NCI-H187 treated with DMSO at 0.1 percent for 48 hours (cell line): Measurements from ENCODE around the gene XKR7.

Experiments used
- DNase-seq: peaks from one replicate; lab custom pipeline; 2025; lab: John Stamatoyannopoulos, UW

Gene XKR7

DNA sequence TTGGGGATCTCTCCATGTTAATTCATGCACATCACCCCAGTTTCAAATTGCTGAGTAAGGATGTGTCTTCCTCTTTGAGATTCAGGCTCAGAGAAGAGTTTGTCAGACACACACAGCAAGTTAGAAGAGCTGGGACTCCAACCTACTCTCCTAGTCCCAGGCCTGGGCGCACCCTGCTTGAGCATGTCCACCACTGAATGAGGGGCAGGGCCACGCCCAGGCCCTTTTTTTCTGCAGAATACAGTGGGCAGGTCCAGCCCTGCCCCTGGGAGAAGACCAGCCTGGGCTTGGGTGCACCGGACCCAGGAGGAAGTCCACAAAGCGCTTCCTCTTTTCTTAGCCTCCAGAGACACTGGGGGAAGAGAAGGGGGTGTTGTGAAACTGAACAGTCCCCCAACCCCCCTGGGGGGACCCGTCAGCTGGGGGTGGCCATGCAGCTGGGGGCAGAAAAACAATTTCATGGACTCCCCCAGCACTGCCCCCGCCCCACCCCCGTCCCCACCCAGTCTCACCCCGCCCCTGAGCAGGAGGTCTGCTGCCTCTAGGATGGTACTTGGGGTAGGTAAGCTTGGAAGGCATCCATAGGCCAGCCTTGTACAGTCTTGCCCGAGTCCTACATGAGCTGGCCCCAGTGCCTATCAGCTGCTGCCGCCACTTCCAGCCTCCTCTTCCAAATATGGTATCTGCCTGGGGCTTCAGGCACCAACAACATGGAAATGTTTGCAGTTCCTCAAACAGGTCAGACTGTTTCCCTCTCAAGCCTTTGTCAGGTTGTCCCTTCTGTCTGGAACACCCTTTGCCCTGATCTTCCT, 72.4 kb downstream of the XKR7 start:
- DNase-seq = no peak

DNA sequence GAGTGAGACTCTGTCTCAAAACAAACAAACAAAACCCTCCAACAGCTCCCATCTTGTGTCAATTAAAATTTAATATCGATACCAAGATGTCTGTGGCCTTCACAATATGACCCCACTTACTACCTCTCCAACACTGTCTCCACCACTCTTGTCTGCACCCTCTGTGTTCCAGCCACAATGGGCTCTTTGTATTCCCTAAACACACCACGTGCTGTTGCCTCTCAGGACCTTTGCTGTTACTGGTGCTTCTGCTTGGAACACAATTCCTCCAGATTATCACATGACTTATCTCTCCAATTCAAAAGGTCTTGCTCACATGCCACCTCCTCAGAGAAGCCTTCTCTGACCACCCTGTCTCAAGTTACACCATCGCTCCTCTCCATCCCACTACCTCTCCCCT, 78.0 kb downstream of the XKR7 start:
- no peak for DNase-seq

DNA sequence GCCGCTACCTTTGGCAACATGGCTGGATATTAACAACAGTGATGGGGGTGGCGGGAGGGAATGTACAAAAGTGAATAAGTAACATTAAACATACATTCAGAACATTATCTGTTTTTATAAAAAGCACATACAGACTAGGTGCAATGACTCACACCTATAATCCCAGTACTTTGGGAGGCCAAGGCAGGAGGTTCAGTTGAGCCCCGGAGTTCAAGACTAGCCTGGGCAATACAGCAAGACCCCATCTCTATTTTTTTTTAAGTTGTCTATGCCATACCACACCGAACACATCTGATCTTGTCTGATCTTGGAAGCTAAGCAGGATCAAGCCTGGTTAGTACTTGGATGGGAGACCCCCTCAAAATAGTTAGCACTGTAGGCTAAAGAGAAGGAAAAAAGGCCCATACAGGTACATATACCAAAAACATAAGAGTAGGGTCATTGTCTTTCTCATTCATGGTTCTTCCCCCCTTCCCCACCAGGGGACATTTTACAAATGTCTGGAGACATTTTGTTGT, 82.4 kb downstream of the XKR7 start:
- no peak for DNase-seq

DNA sequence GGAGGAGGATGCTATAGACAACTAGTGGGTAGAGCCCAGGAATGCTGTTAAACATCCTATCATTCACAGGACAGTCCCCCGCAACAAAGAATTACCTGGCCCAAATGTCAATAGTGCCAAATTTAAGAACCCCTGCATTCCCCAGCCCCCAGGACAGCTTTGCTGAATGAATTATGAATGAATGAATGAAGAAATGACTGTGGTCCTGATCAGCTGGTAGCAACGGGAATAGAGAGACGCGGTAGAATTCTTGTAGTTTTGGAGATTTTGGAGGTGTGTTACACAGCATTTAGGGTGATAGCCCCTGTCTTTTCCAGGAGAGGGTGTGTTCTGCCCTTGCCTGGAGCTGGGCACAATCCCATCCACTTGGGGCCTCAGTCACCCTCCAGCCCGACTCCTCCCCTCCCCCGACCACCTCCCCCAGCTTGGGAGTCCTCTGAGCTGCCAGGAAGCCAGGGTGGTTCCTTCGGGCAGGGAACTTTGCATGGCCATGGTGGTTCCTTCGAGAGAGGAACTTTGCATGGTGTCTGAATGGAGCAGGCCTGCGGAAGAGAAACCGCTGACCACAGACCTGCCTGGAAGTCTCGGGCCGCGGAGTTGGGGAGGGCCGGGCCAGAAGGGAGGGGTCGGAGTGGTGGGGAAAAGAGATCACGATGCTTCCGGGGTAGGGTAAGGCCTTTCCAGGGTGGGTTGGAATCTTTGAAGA, 83.1 kb downstream of the XKR7 start:
- no peak for DNase-seq

DNA sequence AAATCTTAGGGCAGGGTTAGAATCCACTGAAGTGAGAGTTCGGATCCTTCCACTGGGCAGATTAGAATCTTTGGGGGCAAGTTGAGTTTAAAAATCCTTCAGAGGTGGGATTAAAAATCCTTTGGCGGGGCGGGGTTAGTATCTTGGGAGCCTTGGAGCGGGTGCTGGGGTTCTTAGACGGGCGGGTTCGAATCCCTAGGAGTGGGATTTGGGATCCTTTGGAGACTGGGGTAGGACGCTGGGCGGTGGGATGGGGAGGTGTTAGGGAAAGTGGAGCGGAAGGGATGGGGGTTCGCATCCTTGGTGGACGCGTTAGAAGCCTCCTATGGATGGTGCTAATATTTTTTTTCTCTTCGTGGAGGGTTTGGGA, 83.8 kb downstream of the XKR7 start:
- no peak for DNase-seq

DNA sequence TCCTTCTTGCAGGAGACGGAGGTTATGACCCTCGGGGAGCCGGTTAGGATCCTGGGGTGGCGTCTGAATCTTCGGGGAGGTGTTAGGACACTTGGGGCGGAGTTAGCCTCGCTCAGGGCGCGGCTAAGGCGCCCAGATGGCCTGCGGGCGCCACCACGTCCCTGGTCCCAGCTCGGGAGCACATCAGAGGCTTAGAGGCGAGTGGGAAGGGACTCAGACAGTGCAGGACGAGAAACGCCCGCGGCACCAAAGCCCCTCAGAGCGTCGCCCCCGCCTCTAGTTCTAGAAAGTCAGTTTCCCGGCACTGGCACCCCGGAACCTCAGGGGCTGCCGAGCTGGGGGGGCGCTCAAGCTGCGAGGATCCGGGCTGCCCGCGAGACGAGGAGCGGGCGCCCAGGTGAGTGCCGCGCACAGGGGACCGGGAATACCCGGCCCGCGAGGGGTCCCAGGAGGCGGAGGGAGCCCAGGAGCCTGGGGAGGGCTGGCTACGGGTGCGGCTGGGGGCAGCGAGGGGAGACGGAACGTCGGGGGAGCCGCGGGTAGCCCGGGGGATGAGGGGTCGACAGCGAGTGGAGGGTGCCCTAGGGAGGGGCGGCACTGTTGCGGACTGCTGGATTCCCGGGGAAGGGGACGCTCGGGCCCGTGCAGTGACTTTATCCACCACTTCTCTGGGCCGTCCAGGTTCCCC, 84.3 kb downstream of the XKR7 start, which contains the start of gene HCK:
HCK (plus strand) TSS at position 153 of the 688 bp plus-strand sequence.
- DNase-seq = no peak

DNA sequence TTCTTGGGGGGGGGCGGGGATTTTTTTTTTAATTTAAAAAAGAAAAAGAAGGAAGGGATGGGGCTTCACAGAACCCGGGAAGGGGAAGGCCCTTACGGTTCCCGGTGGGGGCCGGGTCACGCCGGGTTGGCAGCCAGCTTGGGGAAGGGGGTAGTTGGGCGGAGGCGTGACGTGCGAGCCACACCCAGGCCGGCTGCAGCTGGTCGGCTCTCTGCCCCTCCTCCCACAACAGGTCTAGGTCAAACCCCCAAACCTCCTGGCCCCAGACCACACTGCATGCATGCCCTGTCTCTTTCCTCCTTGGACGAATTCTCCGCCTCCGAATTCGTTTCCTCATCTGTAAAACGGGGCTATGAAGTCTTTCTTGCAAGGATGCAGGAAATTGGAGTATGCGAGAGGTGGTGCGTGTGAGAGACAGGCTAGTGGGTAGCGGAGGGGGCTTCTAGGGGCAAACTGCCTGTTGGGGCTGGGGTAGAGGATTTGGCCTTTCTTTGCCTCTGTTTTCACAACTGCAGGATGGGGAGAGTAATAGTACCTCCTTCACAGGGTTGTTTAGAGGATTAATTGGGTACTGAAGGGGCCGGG, 84.9 kb downstream of the XKR7 start:
- no peak for DNase-seq
